HCEC 1CT (cell line): Measurements from ENCODE around the gene MBD4.
"Not testable (repeated sequence)": the region's sequence is repeated elsewhere in the genome, so short reads cannot be mapped to it uniquely, and the experiment has no call there.

Source experiments
- DNase-seq: peaks from one replicate; pipeline ENCODE4 v3.0.0-alpha.2; 2017

The MBD4 gene

GRCh38 chr3:129428376-129429079 is 11.2 kb downstream of the MBD4 start, which contains the start of gene EFCAB12:
Gene EFCAB12, minus strand, starts transcription at chr3:129428636. Its CDS starts 148 bp downstream, at chr3:129428488.
- peak; percentile 88 for DNase-seq

GRCh38 chr3:129428007-129428375 is 11.8 kb downstream of the MBD4 start:
- DNase-seq: no peak

- DNase-seq: no peak
Observed at GRCh38 chr3:129425619-129426018, 14.1 kb downstream of the MBD4 start.

GRCh38 chr3:129425213-129425612 is 14.5 kb downstream of the MBD4 start:
- no peak for DNase-seq

- DNase-seq: no peak
Observed at GRCh38 chr3:129424185-129424841, 15.4 kb downstream of the MBD4 start.

GRCh38 chr3:129422897-129423296 is 16.9 kb downstream of the MBD4 start:
- DNase-seq: no peak

- no peak for DNase-seq
Observed at GRCh38 chr3:129421988-129422745, 17.6 kb downstream of the MBD4 start.

- DNase-seq: no peak
Observed at GRCh38 chr3:129421236-129421883, 18.4 kb downstream of the MBD4 start.

GRCh38 chr3:129419476-129419875 is 20.3 kb downstream of the MBD4 start:
- DNase-seq: no peak

GRCh38 chr3:129418041-129418973 is 21.4 kb downstream of the MBD4 start:
- no peak for DNase-seq

GRCh38 chr3:129417326-129417725 is 22.4 kb downstream of the MBD4 start:
- DNase-seq: peak; percentile 38

GRCh38 chr3:129416415-129416814 is 23.3 kb downstream of the MBD4 start:
- DNase-seq: no peak

GRCh38 chr3:129415830-129416229 is 23.9 kb downstream of the MBD4 start:
- DNase-seq: no peak

- no peak for DNase-seq
Observed at GRCh38 chr3:129415378-129415777, 24.4 kb downstream of the MBD4 start.

- peak; percentile 82 for DNase-seq
Observed at GRCh38 chr3:129413687-129414506, 25.9 kb downstream of the MBD4 start.

- DNase-seq: not testable (repeated sequence)
Observed at GRCh38 chr3:129413238-129413637, 26.5 kb downstream of the MBD4 start.

- peak; percentile 30 for DNase-seq
Observed at GRCh38 chr3:129412542-129413198, 27.1 kb downstream of the MBD4 start.

- DNase-seq: no peak
Observed at GRCh38 chr3:129410971-129411370, 28.8 kb downstream of the MBD4 start.

- no peak for DNase-seq
Observed at GRCh38 chr3:129409541-129409940, 30.2 kb downstream of the MBD4 start.

- no peak for DNase-seq
Observed at GRCh38 chr3:129404610-129405009, 35.1 kb downstream of the MBD4 start.

- DNase-seq: no peak
Observed at GRCh38 chr3:129404130-129404529, 35.6 kb downstream of the MBD4 start.
